GM13976 (cell line): ENCODE data around the gene SHCBP1L.
"Not testable (repeated sequence)": the region's sequence is repeated elsewhere in the genome, so short reads cannot be mapped to it uniquely, and the experiment has no call there.

Experiments used
- DNase-seq: peaks from one replicate; pipeline ENCODE4 v3.0.0; 2012; ENCODE audit warnings: low spot score
- in situ Hi-C: fragments of 300-500 bp; cut with MboI; formaldehyde crosslinking; loops from one replicate; pipeline ENCODE4 v1.12.0; 2022; ENCODE audit warnings: low sequenced_read_pairs, mixed read lengths, inconsistent platforms; ENCODE audit not compliant: unreplicated experiment
- TF ChIP-seq, protein P1 (sequence below): IDR thresholded peaks from 2 replicates; pipeline ENCODE4 v1.5.1; 2012; ENCODE audit warnings: borderline replicate concordance, mild to moderate bottlenecking; ENCODE audit not compliant: insufficient read depth; ENCODE audit errors: extremely low read depth, missing control alignments, control extremely low read depth

SHCBP1L gene

DNA sequence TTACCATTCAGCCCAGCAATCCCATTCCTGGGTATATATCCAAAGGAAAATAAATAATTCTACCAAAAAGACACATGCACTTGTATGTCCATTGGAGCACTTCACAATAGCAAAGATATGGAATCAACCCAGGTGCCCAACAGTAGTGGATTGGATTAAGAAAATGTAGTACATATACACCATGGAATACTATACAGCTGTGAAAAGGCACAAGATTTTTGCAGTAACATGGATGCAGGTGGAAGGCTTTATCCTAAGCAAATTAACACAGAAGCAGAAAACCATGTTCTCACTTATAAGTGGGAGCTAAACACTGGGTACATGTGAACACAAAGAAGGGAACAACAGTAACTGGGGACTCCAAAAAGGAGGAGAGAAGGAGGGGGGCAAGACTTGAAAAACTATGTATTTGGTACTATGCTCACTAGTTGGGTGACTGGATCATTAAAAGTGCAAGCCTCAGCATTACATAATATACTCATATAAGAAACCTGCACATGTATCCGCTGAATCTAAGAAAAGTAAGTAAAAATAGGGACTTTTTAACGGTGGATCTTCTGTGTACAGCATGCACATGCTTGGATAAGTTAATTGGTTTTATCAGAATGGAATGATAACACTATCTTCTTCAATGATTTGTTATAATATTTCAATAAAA is 3.9 kb upstream of the SHCBP1L start:
- in situ Hi-C loops = loop anchor here (25.0 kb wide), 1 partner anchor 280 kb away; no protein-coding TSS in a partner anchor
- no peak for DNase-seq
- TF ChIP-seq, protein P1, sequence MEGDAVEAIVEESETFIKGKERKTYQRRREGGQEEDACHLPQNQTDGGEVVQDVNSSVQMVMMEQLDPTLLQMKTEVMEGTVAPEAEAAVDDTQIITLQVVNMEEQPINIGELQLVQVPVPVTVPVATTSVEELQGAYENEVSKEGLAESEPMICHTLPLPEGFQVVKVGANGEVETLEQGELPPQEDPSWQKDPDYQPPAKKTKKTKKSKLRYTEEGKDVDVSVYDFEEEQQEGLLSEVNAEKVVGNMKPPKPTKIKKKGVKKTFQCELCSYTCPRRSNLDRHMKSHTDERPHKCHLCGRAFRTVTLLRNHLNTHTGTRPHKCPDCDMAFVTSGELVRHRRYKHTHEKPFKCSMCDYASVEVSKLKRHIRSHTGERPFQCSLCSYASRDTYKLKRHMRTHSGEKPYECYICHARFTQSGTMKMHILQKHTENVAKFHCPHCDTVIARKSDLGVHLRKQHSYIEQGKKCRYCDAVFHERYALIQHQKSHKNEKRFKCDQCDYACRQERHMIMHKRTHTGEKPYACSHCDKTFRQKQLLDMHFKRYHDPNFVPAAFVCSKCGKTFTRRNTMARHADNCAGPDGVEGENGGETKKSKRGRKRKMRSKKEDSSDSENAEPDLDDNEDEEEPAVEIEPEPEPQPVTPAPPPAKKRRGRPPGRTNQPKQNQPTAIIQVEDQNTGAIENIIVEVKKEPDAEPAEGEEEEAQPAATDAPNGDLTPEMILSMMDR = no peak

DNA sequence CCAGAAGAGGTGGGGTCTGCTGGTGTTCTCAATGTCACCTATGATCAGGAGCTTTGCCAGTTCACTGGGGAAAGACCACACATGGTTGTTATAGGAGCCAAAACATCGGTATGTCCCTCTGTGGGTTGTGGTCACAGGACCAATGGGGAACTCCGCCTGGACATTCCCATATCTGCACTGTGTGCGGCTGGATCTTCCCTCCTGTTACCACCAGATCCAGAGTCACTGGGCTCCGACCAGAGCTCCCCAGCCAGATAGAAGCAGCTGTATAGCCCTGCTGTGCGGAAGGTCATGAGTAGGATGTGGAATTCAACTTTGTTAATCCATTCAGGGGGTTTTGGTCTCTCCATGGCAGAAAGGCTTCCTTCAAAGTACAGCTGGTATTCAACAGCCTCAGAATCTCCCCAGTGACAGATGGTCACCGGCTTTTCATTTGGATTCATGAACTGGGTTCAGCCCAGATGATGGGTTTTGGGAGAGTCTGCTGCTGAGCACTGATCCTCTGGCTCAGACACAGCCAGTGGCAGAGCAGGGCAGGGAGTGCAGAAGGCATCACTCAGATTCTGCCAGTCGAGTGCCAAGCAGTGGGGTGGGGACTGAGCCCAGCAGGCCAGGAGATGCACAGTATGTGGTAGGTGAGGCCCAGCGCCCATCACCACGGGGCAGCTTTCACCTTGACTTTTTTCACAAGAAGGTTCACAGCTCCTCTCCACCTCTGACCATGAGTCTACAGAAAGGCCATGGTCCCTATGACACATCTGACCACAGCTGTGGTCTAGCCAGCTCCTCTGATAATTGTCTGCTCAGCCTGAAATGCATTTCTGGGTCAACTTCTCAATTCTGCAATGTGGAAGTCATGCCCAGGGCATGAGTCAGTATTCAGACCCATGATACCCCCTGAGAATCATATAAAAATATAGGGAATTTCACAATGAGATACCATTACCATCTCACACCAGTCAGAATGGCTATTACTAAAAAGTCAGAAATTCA is 2.9 kb upstream of the SHCBP1L start:
- DNase-seq = no peak
- TF ChIP-seq, protein P1 = no peak
- in situ Hi-C loops = loop anchor here (25.0 kb wide), 1 partner anchor 281 kb away; no protein-coding TSS in a partner anchor

DNA sequence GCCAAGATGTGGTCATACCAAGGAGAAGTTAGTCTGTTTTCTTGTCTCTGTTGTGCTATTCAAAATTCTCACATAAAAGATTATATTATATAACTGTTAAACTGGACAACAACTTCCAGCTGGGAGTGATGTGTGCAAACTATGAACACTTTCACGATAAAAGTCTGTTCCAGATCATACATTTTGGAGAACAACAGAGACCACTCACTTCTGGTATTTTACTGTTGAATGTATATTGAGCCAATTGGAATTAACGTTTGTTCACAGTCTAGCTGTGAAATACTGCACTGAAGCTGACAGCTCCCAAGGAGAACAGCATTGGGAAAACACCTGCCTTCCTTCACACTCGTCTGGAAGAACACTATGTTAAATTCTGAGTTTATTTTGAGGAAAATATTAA is 860 bp upstream of the SHCBP1L start:
- DNase-seq = no peak
- in situ Hi-C loops = loop anchor here (25.0 kb wide), 1 partner anchor 283 kb away; no protein-coding TSS in a partner anchor
- TF ChIP-seq, protein P1 = no peak

DNA sequence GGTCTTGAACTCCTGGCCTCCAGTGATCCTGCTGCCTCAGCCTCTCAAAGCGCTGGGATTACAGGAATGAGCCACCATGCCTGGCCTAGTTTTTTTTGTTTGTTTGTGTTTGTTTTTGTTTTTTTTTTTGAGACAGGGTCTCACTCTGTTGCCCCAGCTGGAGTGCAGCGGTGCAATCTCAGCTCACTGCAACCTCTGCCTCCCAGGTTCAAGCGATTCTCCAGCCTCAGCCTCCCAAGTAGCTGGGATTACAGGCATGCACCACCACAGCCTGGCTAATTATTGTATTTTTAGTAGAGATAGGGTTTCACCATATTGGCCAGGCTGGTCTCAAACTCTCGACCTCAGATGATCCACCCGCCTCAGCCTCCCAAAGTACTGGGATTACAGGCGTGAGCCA is 9.6 kb downstream of the SHCBP1L start:
- in situ Hi-C loops, DNase-seq: not testable (repeated sequence)

DNA sequence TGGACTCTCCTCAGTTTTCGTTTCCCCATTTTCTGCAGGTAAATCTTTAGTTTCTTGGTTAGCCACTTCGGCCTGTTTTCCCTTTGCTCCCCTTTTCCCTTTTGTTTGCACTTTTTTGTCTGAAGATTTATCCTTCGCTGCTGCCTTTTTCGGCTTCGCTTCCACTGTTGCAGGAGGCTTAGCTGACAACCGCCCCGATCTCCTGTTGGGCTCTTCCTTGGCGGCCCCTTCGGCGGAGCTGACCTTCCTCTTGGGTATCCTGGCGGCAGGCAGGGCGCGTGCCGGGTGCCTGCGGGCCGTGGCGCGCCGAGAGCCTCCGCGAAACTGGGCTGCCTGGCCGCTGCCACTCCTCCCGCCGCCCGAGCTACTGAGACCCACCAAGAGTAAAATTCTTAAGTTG is 10.8 kb downstream of the SHCBP1L start:
- in situ Hi-C loops, DNase-seq: not testable (repeated sequence)

DNA sequence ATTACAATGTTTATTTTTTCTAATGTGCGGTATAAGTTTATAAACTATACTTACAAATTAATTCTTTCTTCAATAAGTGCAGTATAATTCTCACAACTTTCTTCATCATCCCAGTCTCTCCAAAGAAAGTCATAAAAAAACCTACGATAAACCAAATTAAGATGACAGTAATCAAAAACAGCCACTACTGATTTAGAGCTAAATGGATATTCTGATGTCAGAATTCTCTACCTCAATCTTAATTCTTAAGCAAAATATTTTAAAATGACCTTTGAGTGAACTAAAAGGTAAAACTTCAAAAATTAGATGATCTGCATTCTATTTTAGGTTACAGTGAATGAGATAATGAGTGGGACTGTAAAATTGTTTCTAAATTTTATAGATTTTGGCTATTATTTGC is 13.6 kb downstream of the SHCBP1L start:
- in situ Hi-C loops = no loop called here
- TF ChIP-seq, protein P1 = no peak
- no peak for DNase-seq

DNA sequence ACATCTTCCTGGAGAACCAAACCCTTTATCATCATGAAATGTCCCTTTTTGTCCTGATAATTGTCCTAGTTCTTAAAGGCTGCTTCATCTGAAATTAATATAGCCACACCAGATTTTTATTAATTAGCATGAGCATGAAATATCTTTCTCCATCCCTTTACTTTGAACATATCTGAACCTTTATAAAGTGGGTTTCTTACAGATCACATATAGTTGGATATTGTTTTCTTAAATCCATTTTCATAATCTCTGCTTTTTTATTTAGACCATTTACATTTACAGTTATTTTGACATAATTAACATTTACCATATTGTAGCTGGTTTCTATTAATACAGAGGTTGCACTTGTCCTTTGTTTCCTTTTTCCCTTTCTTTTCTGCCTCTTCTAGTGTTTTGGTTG is 17.2 kb downstream of the SHCBP1L start:
- DNase-seq = no peak
- TF ChIP-seq, protein P1 = no peak
- in situ Hi-C loops = no loop called here
